ENCODE results near the gene EHMT2. TPM values are rescaled to one million over a fixed set of nuclear protein-coding genes. Genes with fewer than 3 reads are reported as not detected.
A peak's percentile ranks its signal among the peaks of the same experiment; 100 is the strongest.

The EHMT2 gene
- total and polyA plus RNA-seq, 2 of the 13 experiments (the other 11 are each of a cell fraction or from before 2014, with no cell fraction given): 55.2 to 69.2 TPM

GRCh38 chr6:31907158-31907813, 9.8 kb upstream of the EHMT2 start (continued):
- TF ChIP-seq TFDP2 (CRISPR knock-in tag; IDR thresholded peaks at IDR 0.05) (no peak), SRSF1 (optimal IDR thresholded peaks at IDR 0.05; ENCODE audit: low read depth, low read length) (no peak), ZNF362 (CRISPR knock-in tag; IDR thresholded peaks at IDR 0.05; ENCODE audit: borderline replicate concordance) (peak; percentile 97), NCOR1 (IDR thresholded peaks at IDR 0.05; ENCODE audit: borderline replicate concordance, low read length) (peak; percentile 43; the same call in 1 of the 2 replicates), HOXA7 (CRISPR knock-in tag; IDR thresholded peaks at IDR 0.05) (no peak), CBX5 (CRISPR knock-in tag; IDR thresholded peaks at IDR 0.05; ENCODE audit: borderline replicate concordance) (0 out of 2 replicates have a peak, but pooled peaks have one; percentile 25), RAD21 (CRISPR knock-in tag; IDR thresholded peaks at IDR 0.05) (no peak), XBP1 (CRISPR knock-in tag; IDR thresholded peaks at IDR 0.05) (no peak), ZNF446 (CRISPR knock-in tag; IDR thresholded peaks at IDR 0.05) (no peak), TSC22D2 (CRISPR knock-in tag; IDR thresholded peaks at IDR 0.05; ENCODE audit: borderline replicate concordance) (no peak), ZNF616 (CRISPR knock-in tag; IDR thresholded peaks at IDR 0.05; ENCODE audit: low read depth) (no peak), NR1H2 (CRISPR knock-in tag; IDR thresholded peaks at IDR 0.05; ENCODE audit: borderline replicate concordance, low read depth) (no peak), FOXK1 (CRISPR knock-in tag; IDR thresholded peaks at IDR 0.05; ENCODE audit: borderline replicate concordance, low read depth) (0 out of 2 replicates have a peak, but pooled peaks have one; percentile 17), TCF12 (IDR thresholded peaks at IDR 0.05) (no peak), TCF12 (CRISPR knock-in tag; IDR thresholded peaks at IDR 0.05) (no peak; the same call in 1 of the 2 replicates), RBAK (CRISPR knock-in tag; IDR thresholded peaks at IDR 0.05) (no peak; the same call in 1 of the 2 replicates), ZNF292 (CRISPR knock-in tag; IDR thresholded peaks at IDR 0.05; ENCODE audit: borderline replicate concordance, low read depth) (peak; percentile 45; the same call in 1 of the 2 replicates)
- TF ChIP-seq, protein P1, sequence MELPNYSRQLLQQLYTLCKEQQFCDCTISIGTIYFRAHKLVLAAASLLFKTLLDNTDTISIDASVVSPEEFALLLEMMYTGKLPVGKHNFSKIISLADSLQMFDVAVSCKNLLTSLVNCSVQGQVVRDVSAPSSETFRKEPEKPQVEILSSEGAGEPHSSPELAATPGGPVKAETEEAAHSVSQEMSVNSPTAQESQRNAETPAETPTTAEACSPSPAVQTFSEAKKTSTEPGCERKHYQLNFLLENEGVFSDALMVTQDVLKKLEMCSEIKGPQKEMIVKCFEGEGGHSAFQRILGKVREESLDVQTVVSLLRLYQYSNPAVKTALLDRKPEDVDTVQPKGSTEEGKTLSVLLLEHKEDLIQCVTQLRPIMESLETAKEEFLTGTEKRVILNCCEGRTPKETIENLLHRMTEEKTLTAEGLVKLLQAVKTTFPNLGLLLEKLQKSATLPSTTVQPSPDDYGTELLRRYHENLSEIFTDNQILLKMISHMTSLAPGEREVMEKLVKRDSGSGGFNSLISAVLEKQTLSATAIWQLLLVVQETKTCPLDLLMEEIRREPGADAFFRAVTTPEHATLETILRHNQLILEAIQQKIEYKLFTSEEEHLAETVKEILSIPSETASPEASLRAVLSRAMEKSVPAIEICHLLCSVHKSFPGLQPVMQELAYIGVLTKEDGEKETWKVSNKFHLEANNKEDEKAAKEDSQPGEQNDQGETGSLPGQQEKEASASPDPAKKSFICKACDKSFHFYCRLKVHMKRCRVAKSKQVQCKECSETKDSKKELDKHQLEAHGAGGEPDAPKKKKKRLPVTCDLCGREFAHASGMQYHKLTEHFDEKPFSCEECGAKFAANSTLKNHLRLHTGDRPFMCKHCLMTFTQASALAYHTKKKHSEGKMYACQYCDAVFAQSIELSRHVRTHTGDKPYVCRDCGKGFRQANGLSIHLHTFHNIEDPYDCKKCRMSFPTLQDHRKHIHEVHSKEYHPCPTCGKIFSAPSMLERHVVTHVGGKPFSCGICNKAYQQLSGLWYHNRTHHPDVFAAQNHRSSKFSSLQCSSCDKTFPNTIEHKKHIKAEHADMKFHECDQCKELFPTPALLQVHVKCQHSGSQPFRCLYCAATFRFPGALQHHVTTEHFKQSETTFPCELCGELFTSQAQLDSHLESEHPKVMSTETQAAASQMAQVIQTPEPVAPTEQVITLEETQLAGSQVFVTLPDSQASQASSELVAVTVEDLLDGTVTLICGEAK (IDR thresholded peaks at IDR 0.05): no peak
- TF ChIP-seq, protein P1 (CRISPR knock-in tag; IDR thresholded peaks at IDR 0.05): peak; percentile 7; the same call in 1 of the 2 replicates

Measured in HepG2 (cell line).